Brain pericyte (primary cell): ENCODE data around the gene CHCHD4.
"Not testable (repeated sequence)": the region's sequence is repeated elsewhere in the genome, so short reads cannot be mapped to it uniquely, and the experiment has no call there.

Source experiments
- DNase-seq: peaks from one replicate; pipeline ENCODE4 v3.0.0-alpha.2; 2012; ENCODE audit warnings: low read depth, low spot score

Gene CHCHD4

DNA sequence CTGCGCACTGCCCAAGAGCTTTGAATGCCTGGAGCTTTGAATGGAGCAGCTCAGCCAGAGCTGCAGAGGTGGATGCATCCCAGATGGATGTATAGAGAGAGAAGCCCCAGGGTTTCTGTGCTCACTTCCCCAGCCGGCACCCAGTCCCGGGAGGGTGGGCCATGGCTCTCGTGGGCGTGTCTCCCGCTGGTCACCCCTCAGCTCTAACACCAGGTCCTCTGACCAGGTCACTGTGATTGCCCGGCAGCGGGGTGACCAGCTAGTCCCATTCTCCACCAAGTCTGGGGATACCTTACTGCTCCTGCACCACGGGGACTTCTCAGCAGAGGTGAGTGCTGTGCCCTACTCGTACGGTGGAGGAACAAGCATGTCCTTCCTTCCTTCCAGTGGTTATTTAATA lies 10.9 kb upstream of the CHCHD4 start:
- no peak for DNase-seq

- DNase-seq, result no peak
Measured at GRCh38 chr3:14134291-14134690, 9.6 kb upstream of the CHCHD4 start.

DNA sequence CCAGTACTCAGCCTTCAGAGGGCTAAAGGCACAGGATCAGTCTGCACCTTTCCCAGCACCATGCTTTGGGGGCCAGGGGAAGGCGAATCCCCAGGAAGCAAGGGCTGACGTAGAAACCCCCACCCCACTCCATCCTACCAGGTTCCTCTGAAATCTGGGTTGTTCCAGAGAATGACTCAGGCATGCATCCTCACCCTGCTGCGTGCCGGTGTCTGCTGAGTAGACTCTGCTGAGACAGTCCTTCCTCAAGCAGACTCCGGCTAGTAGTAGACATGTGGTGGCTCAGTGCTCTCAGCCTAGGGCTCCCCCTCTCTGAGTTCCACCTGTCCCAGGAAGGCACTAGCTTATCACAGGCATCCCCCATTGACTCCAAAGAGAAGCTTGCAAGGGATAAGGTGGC lies 9.2 kb upstream of the CHCHD4 start:
- DNase-seq, result no peak

DNA sequence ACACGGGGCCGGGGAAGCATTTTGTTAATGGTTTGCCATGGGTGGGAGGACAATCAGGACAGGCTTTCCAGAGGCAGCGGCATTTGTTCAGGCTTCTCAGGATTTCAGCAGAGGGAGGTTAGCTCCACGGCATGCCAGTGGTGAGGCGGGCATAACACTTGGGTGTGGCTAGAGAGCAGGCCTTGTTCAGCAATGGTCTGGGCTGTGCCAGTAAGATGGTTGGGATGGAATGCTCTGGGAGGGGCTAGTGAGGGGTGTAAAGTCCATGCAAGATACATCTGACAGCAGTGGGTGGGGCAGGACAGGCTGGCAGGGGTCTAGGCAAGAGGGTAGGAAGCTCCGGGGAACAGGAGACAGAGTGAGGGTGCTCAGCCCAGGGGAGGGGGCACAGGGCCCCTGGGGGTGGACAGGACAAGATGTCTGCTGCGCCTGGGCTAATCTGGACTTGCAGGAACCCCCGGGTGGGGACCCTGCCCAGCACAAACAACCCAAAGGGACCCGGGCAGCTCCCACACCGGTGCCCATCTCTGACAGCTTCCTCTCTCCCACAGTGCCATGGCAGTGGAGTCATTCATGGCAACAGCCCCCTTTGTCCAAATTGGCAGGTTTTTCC lies 8.6 kb upstream of the CHCHD4 start:
- DNase-seq, result no peak

DNA sequence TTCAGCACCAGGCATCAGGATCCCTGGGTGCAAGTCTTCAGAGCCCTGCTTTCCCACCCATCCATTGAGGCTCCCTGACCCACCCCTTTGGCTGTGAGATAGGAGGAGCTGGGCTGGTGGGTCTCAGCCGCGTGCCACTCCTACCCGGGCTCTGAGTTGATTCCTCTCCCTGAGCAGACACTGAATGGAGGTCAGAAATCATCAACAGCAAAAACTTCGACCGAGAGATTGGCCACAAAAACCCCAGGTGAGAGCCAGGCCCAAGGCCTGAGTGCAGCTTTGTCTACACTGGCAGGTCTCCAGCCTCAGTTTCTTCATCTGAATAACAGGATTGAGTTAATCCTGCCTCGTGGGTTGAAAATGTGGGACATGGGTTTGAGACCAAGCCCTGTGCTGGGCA lies 8.0 kb upstream of the CHCHD4 start:
- DNase-seq, result no peak

GRCh38 chr3:14132120-14132519 lies 7.5 kb upstream of the CHCHD4 start:
- no peak for DNase-seq

DNA sequence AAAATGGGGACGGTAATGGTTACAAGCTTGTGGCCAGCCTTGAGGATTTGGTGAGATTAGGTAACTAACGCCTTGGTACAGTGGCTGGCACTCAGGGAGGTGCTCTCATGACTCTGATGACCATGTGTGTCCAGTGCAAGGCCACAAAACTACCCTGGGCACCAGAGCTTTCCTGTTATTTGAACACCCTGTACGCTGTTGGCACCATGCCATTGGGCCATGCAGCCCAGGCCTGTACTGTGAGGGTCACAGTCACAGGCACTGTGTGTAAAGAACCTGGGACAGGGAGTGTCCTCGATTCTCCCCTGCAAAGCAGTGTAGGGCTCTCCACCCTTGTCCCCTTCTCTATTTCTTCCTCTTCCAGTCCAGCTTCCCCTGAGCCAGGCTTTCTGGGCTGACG lies 6.5 kb upstream of the CHCHD4 start:
- DNase-seq, result no peak

DNA sequence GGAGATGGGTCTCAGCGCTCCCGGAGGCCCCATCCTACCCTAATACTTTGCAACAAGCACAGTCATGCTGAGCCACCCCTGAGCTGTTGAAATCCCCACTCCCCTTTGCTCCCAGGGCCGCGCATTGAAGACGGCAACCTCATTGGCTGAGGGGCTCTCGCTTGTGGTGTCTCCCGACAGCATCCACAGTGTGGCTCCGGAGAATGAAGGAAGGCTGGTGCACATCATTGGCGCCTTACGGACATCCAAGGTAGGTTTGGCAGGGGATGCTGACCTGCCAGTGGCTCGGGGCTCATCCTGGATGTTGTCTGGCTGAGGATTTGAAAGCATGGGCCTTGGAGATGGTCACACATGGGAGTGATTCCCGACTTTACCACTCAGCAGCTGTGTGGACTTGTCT lies 6.0 kb upstream of the CHCHD4 start:
- no peak for DNase-seq

- DNase-seq, result no peak
Measured at GRCh38 chr3:14130230-14130629, 5.6 kb upstream of the CHCHD4 start.

- DNase-seq, result no peak
Measured at GRCh38 chr3:14129296-14129695, 4.6 kb upstream of the CHCHD4 start.

- no peak for DNase-seq
Measured at GRCh38 chr3:14128724-14129123, 4.1 kb upstream of the CHCHD4 start.

DNA sequence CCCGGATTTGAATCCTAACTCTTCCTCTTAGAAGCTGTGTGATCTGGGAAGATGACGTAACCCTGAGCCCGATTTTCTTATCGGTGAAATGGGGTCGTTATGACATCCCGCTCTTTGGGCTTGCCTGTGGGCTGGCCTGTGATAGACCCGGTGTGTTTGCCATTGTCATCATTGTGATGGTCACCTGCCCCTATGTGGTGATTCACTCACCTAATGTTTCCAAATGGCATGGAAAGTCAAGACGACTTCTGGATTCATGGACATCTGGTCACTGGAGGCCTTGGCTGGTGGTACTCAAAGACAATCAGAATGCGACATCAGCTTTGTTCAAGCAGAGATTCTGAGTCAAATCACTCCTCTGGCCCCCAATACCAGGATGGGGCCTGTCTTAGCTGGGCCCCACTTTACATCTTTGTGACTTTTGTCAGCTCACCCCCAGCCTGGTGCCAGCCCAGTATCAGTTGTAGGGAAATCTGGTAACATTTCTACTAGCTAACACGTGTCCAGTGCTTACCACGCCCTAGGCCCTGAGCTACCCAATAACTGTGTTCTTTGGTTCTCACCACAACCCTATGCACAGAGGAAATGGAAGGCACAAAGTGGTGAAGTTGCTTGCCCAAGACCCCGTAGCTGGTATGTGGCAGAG lies 3.0 kb upstream of the CHCHD4 start:
- no peak for DNase-seq

DNA sequence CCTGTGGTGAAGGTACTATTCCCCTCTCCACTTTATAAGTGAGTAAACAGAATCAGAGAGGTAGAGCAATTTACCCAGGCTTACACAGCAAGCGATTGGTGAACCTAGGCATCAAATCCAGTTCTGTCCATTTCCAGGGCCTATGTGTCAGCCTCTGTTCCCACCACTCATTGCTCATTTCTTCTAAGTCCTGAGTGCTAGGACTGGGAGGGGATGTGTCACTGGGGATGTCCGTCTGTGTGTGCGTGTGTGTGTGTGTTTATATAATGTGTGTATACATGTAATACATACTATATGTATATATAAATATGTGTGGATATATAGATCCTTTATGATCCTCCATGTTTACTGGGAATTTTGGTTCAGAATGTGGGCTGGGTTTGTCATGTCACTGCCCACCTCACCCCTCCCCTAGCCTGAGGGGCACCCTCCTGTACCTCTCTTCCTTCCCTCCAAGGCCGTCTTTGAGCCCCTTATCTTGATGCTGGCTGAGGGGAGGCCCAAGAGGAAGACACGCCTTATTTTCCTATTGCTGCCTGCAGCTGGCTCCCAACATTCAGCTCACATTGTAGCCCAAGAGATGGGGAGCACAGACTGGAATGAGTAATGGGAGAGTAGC lies 2.3 kb upstream of the CHCHD4 start:
- DNase-seq, result no peak

GRCh38 chr3:14126017-14126886 lies 1.6 kb upstream of the CHCHD4 start:
- DNase-seq, result no peak

DNA sequence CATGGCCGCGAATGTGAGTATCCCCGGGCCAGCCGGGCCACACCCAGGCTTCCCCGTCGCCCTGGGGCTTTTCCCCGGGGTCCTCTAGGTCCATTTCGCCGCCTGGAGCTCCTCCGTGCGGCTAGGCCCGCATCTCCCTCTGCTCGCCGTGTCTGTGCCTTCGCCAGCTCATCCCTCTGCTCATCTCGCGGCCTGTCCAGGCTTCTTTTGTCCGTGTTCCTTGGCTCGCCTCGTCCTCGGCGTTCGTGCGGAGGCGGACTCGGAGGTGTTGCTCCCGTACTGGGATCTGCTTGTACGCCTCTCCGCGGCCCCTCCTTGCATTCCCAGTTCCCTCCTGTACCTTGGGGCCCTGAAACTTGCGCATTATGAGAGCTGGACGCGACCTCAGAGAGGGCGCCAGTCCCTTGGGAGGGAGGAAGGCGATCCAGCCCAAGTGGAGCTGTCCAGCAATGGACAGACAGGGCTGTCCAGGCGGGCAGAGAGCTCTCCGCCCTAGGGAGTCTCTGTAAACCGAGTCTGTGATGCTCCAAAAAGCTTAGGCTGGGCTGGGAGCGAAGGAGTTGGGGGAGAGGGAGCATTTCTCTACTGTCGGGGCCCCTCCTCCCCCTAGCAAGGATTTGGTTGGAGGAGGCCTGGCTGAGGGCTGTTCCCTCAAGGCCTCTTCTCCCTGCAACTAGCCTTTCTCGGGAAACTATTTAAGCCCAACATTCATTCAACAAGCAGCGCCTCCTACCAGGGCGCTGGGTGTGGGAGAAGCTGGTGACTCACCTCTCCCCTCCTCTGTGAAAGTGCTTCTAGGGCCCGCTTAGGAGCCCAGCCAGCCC lies 735 bp upstream of the CHCHD4 start:
- DNase-seq, result no peak

- DNase-seq, result no peak
Measured at GRCh38 chr3:14124223-14124614, 451 bp downstream of the CHCHD4 start.

DNA sequence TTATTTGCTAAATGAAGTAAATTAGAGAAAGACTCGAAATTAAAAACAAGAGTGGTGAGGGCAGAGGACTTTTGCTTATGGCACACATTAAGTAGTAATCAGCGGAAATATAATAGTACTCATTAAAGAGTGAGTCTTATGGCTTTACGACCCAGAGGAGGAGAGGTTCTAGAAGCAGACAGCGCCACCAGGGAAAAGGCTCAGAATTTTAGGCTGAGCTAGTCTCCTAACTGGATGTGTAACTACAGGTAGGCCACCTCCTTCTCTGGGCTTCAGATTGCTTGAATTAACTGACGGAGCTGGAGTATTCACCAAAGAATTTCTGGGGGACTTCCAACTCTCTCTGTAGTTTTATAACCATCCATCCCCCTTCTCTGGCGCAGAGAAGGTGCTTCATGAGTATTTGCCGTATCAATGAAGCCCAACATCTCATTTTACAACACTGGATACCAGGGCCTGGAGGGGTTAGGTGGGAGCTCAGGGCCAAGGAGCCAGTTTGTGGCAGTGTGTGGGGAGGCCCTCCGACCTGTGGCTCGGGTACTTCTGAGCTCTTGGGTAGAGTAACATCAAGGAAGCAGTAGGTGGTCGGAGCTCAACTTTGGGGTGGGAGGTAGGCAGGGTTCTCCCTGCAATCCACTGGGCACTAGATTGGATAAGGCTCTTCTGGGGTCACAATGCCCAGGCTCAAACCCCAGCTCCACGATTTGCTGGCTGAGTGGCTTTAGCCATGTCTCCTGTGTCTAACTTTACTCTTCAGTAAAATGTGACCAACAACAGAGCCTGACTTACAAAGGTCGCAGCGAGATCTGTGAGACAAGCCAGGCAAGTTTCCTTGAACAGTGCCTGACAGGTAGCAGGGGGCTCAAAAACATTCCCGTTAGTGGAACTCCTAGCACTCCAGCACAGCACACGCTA lies 1.1 kb downstream of the CHCHD4 start:
- no peak for DNase-seq

- DNase-seq, result no peak
Measured at GRCh38 chr3:14122301-14122700, 2.4 kb downstream of the CHCHD4 start.

DNA sequence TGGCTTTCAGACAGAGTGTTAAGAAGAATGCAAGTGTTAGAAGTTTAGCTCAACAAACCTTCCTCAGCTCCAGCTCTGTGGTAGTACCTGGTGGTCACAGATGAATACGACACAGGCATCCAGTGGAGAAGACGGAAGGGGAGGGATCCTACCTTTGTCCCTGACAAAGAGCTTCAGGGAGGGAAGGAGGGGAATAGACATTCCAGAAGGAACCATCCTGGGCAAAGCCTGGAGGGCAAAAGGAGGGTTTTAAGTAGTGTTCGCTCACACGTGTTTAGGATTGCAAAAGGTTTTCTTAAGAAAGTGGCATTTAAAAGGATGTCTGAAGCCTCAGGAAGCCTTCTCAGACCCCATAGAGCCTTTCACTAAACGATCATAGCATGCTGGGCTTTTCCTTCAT lies 2.8 kb downstream of the CHCHD4 start:
- no peak for DNase-seq

GRCh38 chr3:14120921-14121448 lies 3.7 kb downstream of the CHCHD4 start:
- not testable (repeated sequence) for DNase-seq
